NCI-H2171 treated with DMSO at 0.1 percent for 48 hours (cell line): ENCODE measurements around the gene CABLES1.
"Not testable (repeated sequence)": the region's sequence is repeated elsewhere in the genome, so short reads cannot be mapped to it uniquely, and the experiment has no call there.

Experiments
- DNase-seq: peaks from one replicate; lab custom pipeline; 2025; lab: John Stamatoyannopoulos, UW

CABLES1 gene

GRCh38 chr18:23134780-23135549, at the start of gene CABLES1:
CABLES1 (plus strand) TSS chr18:23135485; CDS start chr18:23135763, 278 bp downstream.
- DNase-seq = peak; percentile 66

GRCh38 chr18:23087352-23087751, 47.9 kb upstream of the CABLES1 start:
- DNase-seq = no peak

GRCh38 chr18:23088310-23088709, 47.0 kb upstream of the CABLES1 start:
- DNase-seq = no peak

- DNase-seq = not testable (repeated sequence)
Observed at GRCh38 chr18:23091017-23091993, 44.0 kb upstream of the CABLES1 start.

GRCh38 chr18:23092121-23092520, 43.2 kb upstream of the CABLES1 start:
- DNase-seq = no peak

- not testable (repeated sequence) for DNase-seq
Observed at GRCh38 chr18:23093130-23093529, 42.2 kb upstream of the CABLES1 start.

GRCh38 chr18:23093772-23094171, 41.5 kb upstream of the CABLES1 start:
- no peak for DNase-seq

- DNase-seq = peak; percentile 23
Observed at GRCh38 chr18:23094411-23095190, 40.7 kb upstream of the CABLES1 start.

GRCh38 chr18:23095463-23095862, 39.8 kb upstream of the CABLES1 start:
- no peak for DNase-seq

- DNase-seq = not testable (repeated sequence)
Observed at GRCh38 chr18:23097016-23097415, 38.3 kb upstream of the CABLES1 start.

- no peak for DNase-seq
Observed at GRCh38 chr18:23099621-23100020, 35.7 kb upstream of the CABLES1 start.

GRCh38 chr18:23101861-23102432, 33.3 kb upstream of the CABLES1 start:
- no peak for DNase-seq

GRCh38 chr18:23102493-23103261, 32.6 kb upstream of the CABLES1 start:
- DNase-seq = no peak

GRCh38 chr18:23103449-23103848, 31.8 kb upstream of the CABLES1 start:
- DNase-seq = no peak

GRCh38 chr18:23105030-23105429, 30.3 kb upstream of the CABLES1 start:
- DNase-seq = no peak

- DNase-seq = no peak
Observed at GRCh38 chr18:23105581-23106219, 29.6 kb upstream of the CABLES1 start.

GRCh38 chr18:23106575-23106974, 28.7 kb upstream of the CABLES1 start:
- DNase-seq = no peak

- no peak for DNase-seq
Observed at GRCh38 chr18:23107718-23108117, 27.6 kb upstream of the CABLES1 start.

GRCh38 chr18:23108496-23108895, 26.8 kb upstream of the CABLES1 start:
- no peak for DNase-seq

GRCh38 chr18:23109163-23109562, 26.1 kb upstream of the CABLES1 start:
- not testable (repeated sequence) for DNase-seq
